GM12872 (cell line): ENCODE data around the gene TM4SF5.

Experiments used
- CTCF ChIP-seq: IDR thresholded peaks from 3 replicates; pipeline ENCODE4 v1.5.1; 2011; ENCODE audit warnings: low read depth, mild to moderate bottlenecking, low read length, moderate library complexity; ENCODE audit not compliant: insufficient read depth

TM4SF5 gene

GRCh38 chr17:4750606-4751005 is 21.1 kb upstream of the TM4SF5 start:
- TF ChIP-seq CTCF: no peak

- TF ChIP-seq CTCF: no peak
These were observed 19.8 kb upstream of the TM4SF5 start for GRCh38 chr17:4751932-4752331.

GRCh38 chr17:4753392-4753791 is 18.3 kb upstream of the TM4SF5 start:
- no peak for TF ChIP-seq CTCF

GRCh38 chr17:4759776-4760236 is 11.9 kb upstream of the TM4SF5 start:
- TF ChIP-seq CTCF: no peak

GRCh38 chr17:4764595-4764994 is 7.1 kb upstream of the TM4SF5 start:
- no peak for TF ChIP-seq CTCF

- no peak for TF ChIP-seq CTCF
These were observed 5.5 kb upstream of the TM4SF5 start for GRCh38 chr17:4766201-4766600.

GRCh38 chr17:4766723-4767122 is 5.0 kb upstream of the TM4SF5 start:
- TF ChIP-seq CTCF: no peak

GRCh38 chr17:4768298-4768697 is 3.4 kb upstream of the TM4SF5 start:
- no peak for TF ChIP-seq CTCF
